Bronchial epithelial cell (primary cell): ENCODE measurements around the gene CNTNAP2. TPM values are rescaled to one million over a fixed set of nuclear protein-coding genes. Genes with fewer than 3 reads are reported as not detected.

Experiments
- DNase-seq: peaks from one replicate; pipeline ENCODE4 v3.0.0-alpha.2; 2010; ENCODE audit warnings: low read depth
- FAIRE-seq: peaks from 2 replicates; lab custom pipeline; 2011; peaks lifted over from hg19 to GRCh38; lab: Jason Lieb, UNC
- H3K27me3 ChIP-seq: 2 replicates; pipeline ENCODE4 v1.5.1; 2011; ENCODE audit warnings: low read length; ENCODE audit not compliant: control insufficient read depth, insufficient read depth
- H3K36me3 ChIP-seq: 2 replicates; pipeline ENCODE4 v1.5.1; 2011; ENCODE audit warnings: low read length; ENCODE audit not compliant: control insufficient read depth, insufficient read depth
- H3K4me3 ChIP-seq: 2 replicates; pipeline ENCODE4 v1.5.1; 2011; ENCODE audit warnings: mild to moderate bottlenecking, low read depth, low read length, control low read depth
- total RNA-seq: library from RNA; depleted of rRNA; stranded (reverse); fragments of >200 nt; gene quantifications from 2 replicates; pipeline ENCODE4 v1.2.1, GENCODE V29; 2014
- TF ChIP-seq, protein P1 (sequence below): IDR thresholded peaks from 2 replicates; pipeline ENCODE4 v1.5.1; 2011; ENCODE audit warnings: mild to moderate bottlenecking, moderate library complexity, low read length, control low read depth, inconsistent platforms; ENCODE audit not compliant: insufficient read depth, severe bottlenecking

CNTNAP2 gene
- total RNA-seq, 1 donor from 2014 or later, result 0.26 TPM

DNA sequence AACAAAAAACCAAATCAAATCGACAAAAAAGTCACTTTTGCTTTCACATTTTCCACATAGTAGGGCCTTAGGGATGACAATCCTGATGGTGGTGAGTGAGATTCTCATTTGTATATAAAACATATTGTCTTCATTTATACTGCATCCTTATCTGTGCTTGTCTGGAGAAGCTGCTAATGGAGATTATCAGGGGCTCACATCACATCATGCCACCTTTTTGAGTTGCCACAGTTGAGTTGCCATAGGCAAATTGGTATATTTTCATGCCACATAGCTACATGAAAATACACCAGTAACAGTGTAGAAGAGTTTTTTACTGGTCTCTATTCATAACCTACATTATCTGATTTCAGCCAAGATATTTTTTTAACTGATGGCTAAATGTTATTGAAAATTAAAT is 85.3 kb downstream of the CNTNAP2 start:
- DNase-seq (no peak), FAIRE-seq (no peak)
- TF ChIP-seq, protein P1, sequence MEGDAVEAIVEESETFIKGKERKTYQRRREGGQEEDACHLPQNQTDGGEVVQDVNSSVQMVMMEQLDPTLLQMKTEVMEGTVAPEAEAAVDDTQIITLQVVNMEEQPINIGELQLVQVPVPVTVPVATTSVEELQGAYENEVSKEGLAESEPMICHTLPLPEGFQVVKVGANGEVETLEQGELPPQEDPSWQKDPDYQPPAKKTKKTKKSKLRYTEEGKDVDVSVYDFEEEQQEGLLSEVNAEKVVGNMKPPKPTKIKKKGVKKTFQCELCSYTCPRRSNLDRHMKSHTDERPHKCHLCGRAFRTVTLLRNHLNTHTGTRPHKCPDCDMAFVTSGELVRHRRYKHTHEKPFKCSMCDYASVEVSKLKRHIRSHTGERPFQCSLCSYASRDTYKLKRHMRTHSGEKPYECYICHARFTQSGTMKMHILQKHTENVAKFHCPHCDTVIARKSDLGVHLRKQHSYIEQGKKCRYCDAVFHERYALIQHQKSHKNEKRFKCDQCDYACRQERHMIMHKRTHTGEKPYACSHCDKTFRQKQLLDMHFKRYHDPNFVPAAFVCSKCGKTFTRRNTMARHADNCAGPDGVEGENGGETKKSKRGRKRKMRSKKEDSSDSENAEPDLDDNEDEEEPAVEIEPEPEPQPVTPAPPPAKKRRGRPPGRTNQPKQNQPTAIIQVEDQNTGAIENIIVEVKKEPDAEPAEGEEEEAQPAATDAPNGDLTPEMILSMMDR, result no peak

DNA sequence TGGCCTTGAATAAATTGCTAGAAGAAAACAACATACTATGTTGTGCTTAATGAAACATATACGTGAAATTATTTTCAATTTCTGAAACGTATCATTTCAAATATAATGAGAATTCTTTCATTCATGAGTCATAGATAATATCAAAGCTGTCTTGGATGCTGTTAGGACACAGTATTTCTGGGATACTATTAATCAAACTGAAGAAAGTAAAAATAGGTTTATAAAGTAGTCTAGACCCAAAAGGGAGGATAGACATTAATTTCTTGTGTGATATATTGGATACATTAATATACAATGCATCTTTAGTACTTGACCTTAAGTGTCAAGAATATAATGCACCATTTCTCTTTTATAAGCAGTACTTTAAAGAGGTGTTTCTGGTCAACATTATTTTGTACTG is 89.7 kb downstream of the CNTNAP2 start:
- Histone ChIP-seq H3K27me3 (no peaks in the 10 kb centered on the region), H3K4me3 (no peak overlapping the region), H3K36me3 (no peaks in the 10 kb centered on the region)
- no peak for FAIRE-seq
- DNase-seq, result no peak
- TF ChIP-seq, protein P1, result no peak

More for the DNA sequence above, 85.3 kb downstream of the CNTNAP2 start:
- Histone ChIP-seq H3K36me3 (no peaks in the 10 kb centered on the region), H3K27me3 (no peaks in the 10 kb centered on the region), H3K4me3 (no peak overlapping the region)

DNA sequence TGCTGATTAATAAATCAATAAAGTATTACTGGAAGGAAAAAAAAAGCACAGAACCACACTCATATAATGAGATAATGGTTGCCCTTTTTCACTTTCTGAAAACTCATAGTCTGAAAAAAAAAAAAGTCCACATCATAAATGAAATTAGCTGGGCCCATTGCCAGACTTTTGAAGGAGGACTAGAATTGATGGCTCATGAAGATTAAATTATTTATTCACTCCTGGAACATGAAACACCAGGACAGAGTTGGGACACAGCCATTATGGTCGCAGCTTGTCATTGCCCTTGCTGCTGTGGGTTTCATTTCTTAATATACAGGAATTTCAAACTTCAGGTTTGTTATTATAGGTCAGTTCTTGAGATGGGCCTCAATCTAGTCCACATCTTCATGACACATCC is 91.9 kb downstream of the CNTNAP2 start:
- TF ChIP-seq, protein P1, result no peak
- no peaks in the 10 kb centered on the region for H3K27me3 ChIP-seq
- no peak overlapping the region for H3K4me3 ChIP-seq
- no peaks in the 10 kb centered on the region for H3K36me3 ChIP-seq
- FAIRE-seq (no peak), DNase-seq (no peak)

DNA sequence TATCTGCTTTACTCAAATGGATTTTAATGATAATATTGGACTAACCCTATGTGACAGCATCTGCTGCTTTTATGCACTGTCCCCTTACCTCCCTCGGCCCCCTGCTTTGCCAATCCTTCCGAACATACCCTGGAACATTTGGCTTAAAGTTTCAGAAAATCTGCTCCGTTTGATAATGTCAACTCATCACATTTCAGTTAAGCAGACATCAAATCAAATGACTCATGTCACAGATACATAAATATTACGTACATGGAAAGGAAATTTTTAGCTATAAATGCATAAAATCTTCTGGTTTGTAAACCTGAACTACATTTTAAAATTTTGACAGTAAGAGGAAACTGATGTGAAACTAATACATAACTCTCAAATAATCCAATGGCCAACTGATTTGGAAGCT is 98.2 kb downstream of the CNTNAP2 start:
- Histone ChIP-seq H3K36me3 (no peaks in the 10 kb centered on the region), H3K27me3 (no peaks in the 10 kb centered on the region), H3K4me3 (no peak overlapping the region)
- DNase-seq (no peak), FAIRE-seq (no peak)
- TF ChIP-seq, protein P1, result no peak

DNA sequence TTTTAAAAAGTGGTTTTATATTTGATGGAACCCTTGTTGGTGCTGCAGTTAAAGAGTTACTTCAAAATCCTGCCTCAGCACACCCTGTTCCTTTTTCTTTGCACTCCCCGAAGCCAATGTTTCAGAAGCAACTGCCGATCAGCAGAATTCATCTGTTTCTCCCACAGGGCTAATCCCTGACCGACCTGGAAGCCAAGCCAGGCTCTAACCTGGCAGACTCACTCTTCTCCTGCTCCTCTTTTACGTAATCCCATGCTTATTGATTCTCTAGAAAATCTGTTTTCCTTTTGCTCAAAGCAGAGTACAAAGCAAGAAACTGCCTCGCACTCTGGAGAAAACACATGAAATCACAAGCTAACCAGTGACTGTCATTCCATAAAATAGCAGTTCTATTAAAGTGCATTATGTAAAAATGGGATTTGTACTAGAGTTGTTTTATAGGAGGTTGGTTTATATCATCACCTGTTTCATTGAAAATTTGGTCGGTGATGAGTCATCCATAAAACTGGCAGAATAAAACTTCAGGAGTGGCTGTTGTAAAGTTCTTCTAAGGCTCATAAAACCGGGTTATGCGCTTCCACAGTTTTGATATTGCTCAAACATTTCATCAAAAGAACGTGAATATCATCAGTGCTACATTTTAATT is 99.9 kb downstream of the CNTNAP2 start:
- Histone ChIP-seq H3K36me3 (no peaks in the 10 kb centered on the region), H3K27me3 (no peaks in the 10 kb centered on the region), H3K4me3 (no peak overlapping the region)
- DNase-seq (no peak), FAIRE-seq (no peak)
- TF ChIP-seq, protein P1, result no peak

DNA sequence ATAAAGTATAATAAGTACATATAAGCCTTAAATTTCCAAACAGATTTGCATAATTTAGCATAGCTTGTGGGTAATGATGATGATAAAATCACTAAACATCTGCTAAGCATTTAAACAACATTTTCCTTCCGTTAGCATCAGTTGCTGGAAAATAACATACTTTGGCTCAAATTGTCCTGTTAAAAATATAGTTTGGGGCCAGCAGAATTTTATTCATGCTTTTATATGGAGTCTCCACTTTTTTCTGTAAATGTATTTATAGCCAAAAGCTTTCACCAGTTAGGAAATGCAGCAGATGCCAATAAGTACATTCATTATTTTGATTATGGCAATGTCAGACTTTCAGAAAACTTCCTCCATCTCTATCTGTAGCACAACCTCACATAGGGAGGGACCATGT is 107.2 kb downstream of the CNTNAP2 start:
- Histone ChIP-seq H3K4me3 (no peak overlapping the region), H3K36me3 (no peaks in the 10 kb centered on the region), H3K27me3 (no peaks in the 10 kb centered on the region)
- FAIRE-seq (no peak), DNase-seq (no peak)
- TF ChIP-seq, protein P1, result no peak
